Suppressor macrophage treated with lipopolysaccharide for 4 hours (primary cell): ENCODE data around the gene IDNK.
A peak's percentile ranks its signal among the peaks of the same experiment; 100 is the strongest.
"Not testable (repeated sequence)": the region's sequence is repeated elsewhere in the genome, so short reads cannot be mapped to it uniquely, and the experiment has no call there.

Experiments used
- DNase-seq: peaks from one replicate; pipeline ENCODE4 v3.0.0-alpha.2; 2020

The IDNK gene

GRCh38 chr9:83622939-83623678, at the start of gene IDNK:
Gene IDNK, plus strand, starts transcription at chr9:83623143. Its CDS starts 29 bp downstream, at chr9:83623172.
- DNase-seq = peak; percentile 74

GRCh38 chr9:83574482-83574881, 48.5 kb upstream of the IDNK start:
- DNase-seq = no peak

GRCh38 chr9:83582029-83582428, 40.9 kb upstream of the IDNK start:
- DNase-seq = no peak

GRCh38 chr9:83583151-83584014, 39.6 kb upstream of the IDNK start:
- DNase-seq = peak; percentile 37

- no peak for DNase-seq
Measured at GRCh38 chr9:83584995-83585394, 37.9 kb upstream of the IDNK start.

GRCh38 chr9:83588256-83588655, 34.7 kb upstream of the IDNK start:
- DNase-seq = no peak

- peak; percentile 61 for DNase-seq
Measured at GRCh38 chr9:83596899-83597504, 25.9 kb upstream of the IDNK start.

- peak; percentile 55 for DNase-seq
Measured at GRCh38 chr9:83598487-83598886, 24.5 kb upstream of the IDNK start.

GRCh38 chr9:83599071-83599470, 23.9 kb upstream of the IDNK start:
- no peak for DNase-seq

GRCh38 chr9:83601463-83601862, 21.5 kb upstream of the IDNK start:
- DNase-seq = no peak

- peak; percentile 19 for DNase-seq
Measured at GRCh38 chr9:83607620-83608019, 15.3 kb upstream of the IDNK start.

GRCh38 chr9:83613298-83613697, 9.6 kb upstream of the IDNK start:
- DNase-seq = not testable (repeated sequence)

- DNase-seq = no peak
Measured at GRCh38 chr9:83617299-83617698, 5.6 kb upstream of the IDNK start.

GRCh38 chr9:83620841-83621636, 1.9 kb upstream of the IDNK start:
- DNase-seq = peak; percentile 57

- peak; percentile 19 for DNase-seq
Measured at GRCh38 chr9:83622433-83622938, 457 bp upstream of the IDNK start.

- DNase-seq = no peak
Measured at GRCh38 chr9:83623679-83624076, 735 bp downstream of the IDNK start.

- peak; percentile 50 for DNase-seq
Measured at GRCh38 chr9:83625178-83625577, 2.2 kb downstream of the IDNK start.

GRCh38 chr9:83628540-83628939, 5.6 kb downstream of the IDNK start:
- DNase-seq = no peak

- DNase-seq = no peak
Measured at GRCh38 chr9:83629433-83630104, 6.6 kb downstream of the IDNK start.

- no peak for DNase-seq
Measured at GRCh38 chr9:83630938-83631457, 8.1 kb downstream of the IDNK start.

- DNase-seq = no peak
Measured at GRCh38 chr9:83633255-83633654, 10.3 kb downstream of the IDNK start.

GRCh38 chr9:83633676-83634075, 10.7 kb downstream of the IDNK start:
- no peak for DNase-seq
